OCI-LY3 (cell line): ENCODE results near the gene PLEKHO1.

Source experiments
- H2AFZ ChIP-seq: fragments of 200-600, 300-600 bp; shearing (Covaris generic); 2 replicates; pipeline ENCODE4 v1.6.0; 2014; ENCODE audit warnings: antibody characterized with exemption, low read depth, low read length
- H3K27ac ChIP-seq: fragments of 200-600, 300-600 bp; sonication (generic); 2 replicates; pipeline ENCODE4 v1.5.1; 2014; ENCODE audit warnings: mild to moderate bottlenecking, low read length, moderate library complexity, mixed read lengths
- H3K27me3 ChIP-seq: fragments of 200-600, 300-600 bp; sonication (generic); 2 replicates; pipeline ENCODE4 v1.6.1; 2014; ENCODE audit warnings: low read depth, low read length, mixed read lengths
- H3K36me3 ChIP-seq: fragments of 200-600, 300-600 bp; sonication (generic); replicated peaks from 2 replicates; pipeline ENCODE3; 2014; ENCODE audit warnings: low read depth, low read length, mixed read lengths
- H3K4me1 ChIP-seq: fragments of 300-600, 200-600 bp; sonication (generic); 2 replicates; pipeline ENCODE4 v1.6.1; 2014; ENCODE audit warnings: low read length, mixed read lengths
- H3K4me2 ChIP-seq: fragments of 200-600, 300-600 bp; sonication (generic); 2 replicates; pipeline ENCODE4 v1.6.1; 2014; ENCODE audit warnings: low read length, mixed read lengths
- H3K4me3 ChIP-seq: fragments of 300-600, 200-600 bp; sonication (generic); 2 replicates; pipeline ENCODE4 v1.5.1; 2014; ENCODE audit warnings: antibody characterized with exemption, mild to moderate bottlenecking, low read length, moderate library complexity
- H3K79me2 ChIP-seq: fragments of 300-600, 200-600 bp; shearing (Covaris generic); 2 replicates; pipeline ENCODE4 v1.6.1; 2014; ENCODE audit warnings: mild to moderate bottlenecking, low read length, mixed read lengths
- H3K9ac ChIP-seq: fragments of 300-600, 200-600 bp; shearing (Covaris generic); 2 replicates; pipeline ENCODE4 v1.6.0; 2014; ENCODE audit warnings: mild to moderate bottlenecking, low read length, moderate library complexity
- H3K9me3 ChIP-seq: fragments of 200-600, 300-600 bp; shearing (Covaris generic); 2 replicates; pipeline ENCODE4 v1.6.1; 2014; ENCODE audit warnings: low read length, mixed read lengths; ENCODE audit not compliant: insufficient read depth
- H4K20me1 ChIP-seq: fragments of 200-600, 300-600 bp; sonication (generic); 2 replicates; pipeline ENCODE4 v1.6.1; 2016; ENCODE audit warnings: low read length, mixed read lengths; ENCODE audit not compliant: insufficient read depth
- CTCF ChIP-seq: fragments of 200-600, 300-600 bp; sonication (generic); IDR thresholded peaks from 2 replicates; pipeline ENCODE4 v1.5.1; 2014; ENCODE audit warnings: antibody characterized with exemption, low read length, low read depth
- EZH2phosphoT487 ChIP-seq: fragments of 200-600 bp; shearing (Covaris generic); IDR thresholded peaks from 2 replicates; pipeline ENCODE4 v1.6.1; 2018; ENCODE audit warnings: antibody characterized with exemption, mixed run types, low read depth

Gene PLEKHO1

GRCh38 chr1:150149271-150150132 is at the start of gene PLEKHO1:
Gene PLEKHO1 (plus strand): TSS chr1:150149916. CDS start chr1:150150258, 342 bp downstream.
- peak within 1 kb of the TSS; percentile 85 for H3K4me3 ChIP-seq

GRCh38 chr1:150102986-150103385 is 46.7 kb upstream of the PLEKHO1 start:
- H3K27ac ChIP-seq: no peak overlapping the region
- H3K9ac ChIP-seq: no peak overlapping the region
- no peaks in the 10 kb centered on the region for H3K9me3 ChIP-seq
- H3K4me1 ChIP-seq: peaks cover 12% of the 10 kb centered on the region
- no peak overlapping the region for H2AFZ ChIP-seq
- TF ChIP-seq CTCF: no peak
- TF ChIP-seq EZH2phosphoT487: no peak
- no peaks in the 10 kb centered on the region for H4K20me1 ChIP-seq
- H3K79me2 ChIP-seq: no peaks in the 10 kb centered on the region
- no peaks in the 10 kb centered on the region for H3K27me3 ChIP-seq
- H3K4me3 ChIP-seq: no peak overlapping the region
- H3K4me2 ChIP-seq: no peak overlapping the region
- no peaks in the 10 kb centered on the region for H3K36me3 ChIP-seq

More at GRCh38 chr1:150149271-150150132, at the start of gene PLEKHO1:
- 0 out of 2 replicates have a peak, but pooled peaks cover 4% of the 10 kb centered on the region for H4K20me1 ChIP-seq
- no peaks in the 10 kb centered on the region for H3K27me3 ChIP-seq
- no peaks in the 10 kb centered on the region for H3K9me3 ChIP-seq
- TF ChIP-seq CTCF (no peak), EZH2phosphoT487 (no peak)
- peaks cover 34% of the 10 kb centered on the region for H3K4me1 ChIP-seq
- H2AFZ ChIP-seq: peak within 1 kb of the TSS; percentile 1; the same call in 1 of the 2 replicates
- peaks cover 68% of the 10 kb centered on the region for H3K79me2 ChIP-seq
- peak within 1 kb of the TSS; percentile 98 for H3K9ac ChIP-seq
- H3K36me3 ChIP-seq: peaks cover 39% of the 10 kb centered on the region
- H3K4me2 ChIP-seq: peak within 1 kb of the TSS; percentile 94
- peak within 1 kb of the TSS; percentile 79 for H3K27ac ChIP-seq

- Histone ChIP-seq H3K9me3 (no peaks in the 10 kb centered on the region), H3K79me2 (no peaks in the 10 kb centered on the region), H3K36me3 (no peaks in the 10 kb centered on the region), H3K4me3 (no peak overlapping the region), H3K4me1 (peaks cover 12% of the 10 kb centered on the region), H2AFZ (no peak overlapping the region), H3K27me3 (no peaks in the 10 kb centered on the region), H3K4me2 (peak overlapping the region; percentile 31), H3K27ac (no peak overlapping the region), H4K20me1 (no peaks in the 10 kb centered on the region), H3K9ac (no peak overlapping the region)
- TF ChIP-seq CTCF (no peak), EZH2phosphoT487 (no peak)
These were observed 43.4 kb upstream of the PLEKHO1 start for GRCh38 chr1:150106341-150106740.

GRCh38 chr1:150109586-150109985 is 40.1 kb upstream of the PLEKHO1 start:
- no peaks in the 10 kb centered on the region for H4K20me1 ChIP-seq
- peaks cover 15% of the 10 kb centered on the region for H3K36me3 ChIP-seq
- H3K27ac ChIP-seq: no peak overlapping the region
- H3K79me2 ChIP-seq: no peaks in the 10 kb centered on the region
- no peaks in the 10 kb centered on the region for H3K9me3 ChIP-seq
- H3K4me3 ChIP-seq: no peak overlapping the region
- H3K27me3 ChIP-seq: no peaks in the 10 kb centered on the region
- H3K4me1 ChIP-seq: peaks cover 12% of the 10 kb centered on the region
- no peak overlapping the region for H3K9ac ChIP-seq
- no peak overlapping the region for H3K4me2 ChIP-seq
- no peak overlapping the region for H2AFZ ChIP-seq
- TF ChIP-seq CTCF (no peak), EZH2phosphoT487 (no peak)
